ENCODE measurements around the gene TRAF4. TPM values are rescaled to one million over a fixed set of nuclear protein-coding genes. Genes with fewer than 3 reads are reported as not detected.

Gene TRAF4
- total and polyA plus RNA-seq, 3 donors from 2014 or later: 33.1 to 47.2 (median 35.3) TPM

DNA sequence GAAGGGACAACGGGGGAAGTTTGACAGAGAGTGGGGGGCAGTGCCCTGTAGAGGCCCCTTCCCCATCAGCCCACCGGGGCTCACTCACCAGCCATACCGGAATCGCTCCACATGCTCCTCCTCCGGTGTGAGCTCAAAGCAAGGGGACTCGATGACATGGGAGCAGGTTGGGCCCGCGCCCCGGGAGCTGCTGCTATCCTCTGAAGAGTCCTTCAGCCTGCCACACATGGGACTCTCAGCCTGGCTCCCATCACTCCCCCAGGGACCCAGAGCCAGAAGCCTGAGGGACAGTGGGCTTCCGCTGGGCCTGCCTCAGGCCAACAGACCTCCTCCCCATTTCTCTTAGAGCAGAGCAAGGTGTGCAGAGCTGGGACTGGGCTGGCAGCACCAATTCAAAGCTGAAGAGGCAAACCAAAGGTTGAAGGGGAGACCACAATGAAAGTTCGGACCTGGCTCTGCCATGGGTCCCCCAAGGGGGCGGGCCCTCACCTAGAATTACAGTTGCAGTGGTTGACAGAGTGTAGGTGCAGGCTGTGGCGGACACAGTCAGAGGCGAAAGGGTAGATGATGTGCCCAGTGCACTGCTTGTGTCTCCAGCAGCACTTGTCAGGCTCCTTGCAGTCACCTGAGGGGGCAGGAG lies 39.5 kb upstream of the TRAF4 start:
- Histone ChIP-seq H3K27me3 (no peaks in the 10 kb centered on the region), H3K27ac (no peak overlapping the region), H3K4me1 (no peaks in the 10 kb centered on the region), H3K4me3 (no peak overlapping the region), H3K9me3 (no peaks in the 10 kb centered on the region), H3K36me3 (ENCODE audit: low read depth, missing control alignments) (no peaks in the 10 kb centered on the region)
- intact Hi-C loops (cut with DNase I; ENCODE audit: low total_unique reads): no loop called here
- no peak for DNase-seq
- WGBS, 2 donors: 74 to 90% methylated on average over 10 to 14 of the region's 14 CpGs
- no peak for TF ChIP-seq POLR2A (IDR thresholded peaks at IDR 0.05)
- TF ChIP-seq, protein P1, sequence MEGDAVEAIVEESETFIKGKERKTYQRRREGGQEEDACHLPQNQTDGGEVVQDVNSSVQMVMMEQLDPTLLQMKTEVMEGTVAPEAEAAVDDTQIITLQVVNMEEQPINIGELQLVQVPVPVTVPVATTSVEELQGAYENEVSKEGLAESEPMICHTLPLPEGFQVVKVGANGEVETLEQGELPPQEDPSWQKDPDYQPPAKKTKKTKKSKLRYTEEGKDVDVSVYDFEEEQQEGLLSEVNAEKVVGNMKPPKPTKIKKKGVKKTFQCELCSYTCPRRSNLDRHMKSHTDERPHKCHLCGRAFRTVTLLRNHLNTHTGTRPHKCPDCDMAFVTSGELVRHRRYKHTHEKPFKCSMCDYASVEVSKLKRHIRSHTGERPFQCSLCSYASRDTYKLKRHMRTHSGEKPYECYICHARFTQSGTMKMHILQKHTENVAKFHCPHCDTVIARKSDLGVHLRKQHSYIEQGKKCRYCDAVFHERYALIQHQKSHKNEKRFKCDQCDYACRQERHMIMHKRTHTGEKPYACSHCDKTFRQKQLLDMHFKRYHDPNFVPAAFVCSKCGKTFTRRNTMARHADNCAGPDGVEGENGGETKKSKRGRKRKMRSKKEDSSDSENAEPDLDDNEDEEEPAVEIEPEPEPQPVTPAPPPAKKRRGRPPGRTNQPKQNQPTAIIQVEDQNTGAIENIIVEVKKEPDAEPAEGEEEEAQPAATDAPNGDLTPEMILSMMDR (IDR thresholded peaks at IDR 0.05): no peak

DNA sequence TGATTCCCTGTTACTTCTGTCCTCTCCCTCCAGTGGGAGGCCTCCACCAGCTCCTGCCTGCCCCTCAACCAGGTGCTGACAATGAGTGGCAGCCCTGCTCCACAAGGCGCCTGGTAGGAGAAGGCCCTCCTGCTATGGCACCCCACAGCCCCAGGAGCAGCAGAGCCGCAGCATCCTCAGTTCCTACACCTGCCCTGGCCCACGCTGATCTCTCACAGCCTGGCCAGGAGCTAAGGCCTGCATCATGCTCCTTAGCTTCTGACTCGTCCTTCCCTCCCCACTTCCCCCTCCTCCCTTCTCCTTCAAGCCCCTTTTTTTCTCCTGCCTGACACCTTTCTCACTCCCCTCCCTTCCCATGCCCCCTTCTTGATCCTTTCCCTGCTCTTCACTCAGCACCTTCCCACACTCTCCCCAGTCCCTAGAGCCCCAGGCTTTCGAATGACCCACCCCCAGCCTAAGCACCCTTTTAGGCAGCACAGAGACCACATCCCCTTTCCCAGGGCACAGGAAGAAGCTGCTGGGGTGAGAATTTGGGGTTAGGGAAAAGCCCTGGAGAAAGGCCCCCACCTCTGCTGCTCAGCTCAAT lies 38.6 kb upstream of the TRAF4 start:
- H3K27me3 ChIP-seq: no peaks in the 10 kb centered on the region
- DNase-seq: no peak
- no peaks in the 10 kb centered on the region for H3K36me3 ChIP-seq (ENCODE audit: low read depth, missing control alignments)
- WGBS, 2 donors: 82 to 89% methylated on average over 5 of the region's 5 CpGs
- no peak overlapping the region for H3K4me3 ChIP-seq
- intact Hi-C loops (cut with DNase I; ENCODE audit: low total_unique reads): no loop called here
- no peaks in the 10 kb centered on the region for H3K9me3 ChIP-seq
- TF ChIP-seq POLR2A (IDR thresholded peaks at IDR 0.05): no peak
- TF ChIP-seq, protein P1 (IDR thresholded peaks at IDR 0.05): no peak
- H3K27ac ChIP-seq: no peak overlapping the region
- H3K4me1 ChIP-seq: peaks cover 5% of the 10 kb centered on the region

DNA sequence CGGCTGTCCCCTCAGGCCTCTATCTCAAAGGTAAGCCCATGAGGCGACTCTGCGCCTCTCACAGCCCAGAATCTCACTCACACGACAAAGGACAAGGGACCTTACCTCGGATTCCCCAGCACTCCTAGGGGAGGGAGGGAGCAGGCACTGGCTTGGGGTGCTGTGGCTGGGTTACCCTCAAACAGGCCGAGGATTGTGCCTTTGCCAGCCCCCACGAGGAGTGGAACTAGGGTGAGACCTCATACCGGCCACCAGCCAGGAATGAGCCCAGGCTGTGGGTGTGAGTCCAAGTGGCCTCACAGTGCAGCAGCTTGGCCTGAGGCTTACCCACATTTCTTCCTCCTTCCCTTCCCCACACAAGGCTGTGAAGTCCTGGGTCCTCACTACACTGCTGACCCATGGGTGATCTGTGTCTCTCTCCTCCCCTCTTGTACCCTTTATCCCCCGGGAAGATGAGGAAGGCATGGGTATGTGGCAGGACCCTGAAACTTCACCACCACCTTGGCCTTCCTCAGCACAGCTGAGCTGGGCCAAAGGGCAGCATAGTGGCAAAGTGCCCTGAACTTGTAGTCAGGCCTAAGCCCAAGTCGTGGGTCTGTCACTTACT lies 38.0 kb upstream of the TRAF4 start:
- Histone ChIP-seq H3K4me1 (peaks cover 11% of the 10 kb centered on the region), H3K27me3 (no peaks in the 10 kb centered on the region), H3K9me3 (no peaks in the 10 kb centered on the region), H3K4me3 (no peak overlapping the region), H3K36me3 (ENCODE audit: low read depth, missing control alignments) (no peaks in the 10 kb centered on the region), H3K27ac (no peak overlapping the region)
- no peak for DNase-seq
- intact Hi-C loops (cut with DNase I; ENCODE audit: low total_unique reads): no loop called here
- 79 to 86% methylated on average over 7 to 10 of the region's 10 CpGs for WGBS, 2 donors
- TF ChIP-seq, protein P1 (IDR thresholded peaks at IDR 0.05): no peak
- no peak for TF ChIP-seq POLR2A (IDR thresholded peaks at IDR 0.05)

DNA sequence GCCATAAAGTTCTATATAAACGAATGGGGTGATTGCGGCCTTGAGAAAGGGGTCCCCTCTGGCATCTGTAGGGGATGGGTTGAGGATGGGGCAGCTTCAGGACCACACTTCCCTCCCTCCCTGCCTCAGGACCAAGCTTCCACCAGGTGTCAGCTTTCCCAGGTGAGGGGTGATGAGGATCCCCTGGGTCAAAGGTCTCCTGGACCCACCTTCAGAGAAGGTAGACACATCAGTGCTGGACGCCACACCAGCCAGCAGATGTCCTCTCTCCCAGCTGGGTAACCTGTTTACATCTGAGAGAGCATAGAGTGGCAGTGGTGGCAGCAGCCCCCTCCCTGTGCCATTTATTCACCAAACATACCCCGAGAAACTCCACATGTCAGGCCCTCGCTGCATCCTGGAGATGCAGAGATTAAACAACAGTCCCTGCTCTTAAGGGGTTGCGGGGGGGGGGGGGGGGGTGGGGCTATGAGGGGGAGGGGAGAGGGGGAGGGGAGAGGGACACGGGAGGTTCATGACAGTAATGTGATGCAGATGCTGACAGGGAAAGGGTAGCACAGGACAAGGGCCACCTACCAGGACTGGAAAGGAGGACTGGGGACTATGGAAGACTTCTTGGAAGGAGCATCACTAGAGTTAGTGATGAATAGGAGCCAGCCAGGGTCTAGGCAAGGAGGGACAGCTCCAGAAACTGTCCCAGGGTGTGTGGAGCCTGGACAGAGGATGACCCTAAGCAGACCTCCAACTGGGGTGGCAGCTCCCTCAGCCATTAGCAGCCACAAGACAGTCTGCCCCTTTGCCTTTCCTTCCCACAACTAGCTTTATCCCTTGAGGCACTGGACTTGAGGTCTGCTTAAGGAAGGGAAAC lies 37.1 kb upstream of the TRAF4 start:
- intact Hi-C loops (cut with DNase I; ENCODE audit: low total_unique reads): no loop called here
- H3K4me3 ChIP-seq: no peak overlapping the region
- no peak for TF ChIP-seq POLR2A (IDR thresholded peaks at IDR 0.05)
- TF ChIP-seq, protein P1 (IDR thresholded peaks at IDR 0.05): no peak
- DNase-seq: no peak
- peaks cover 11% of the 10 kb centered on the region for H3K4me1 ChIP-seq
- no peaks in the 10 kb centered on the region for H3K9me3 ChIP-seq
- H3K36me3 ChIP-seq (ENCODE audit: low read depth, missing control alignments): no peaks in the 10 kb centered on the region
- H3K27me3 ChIP-seq: no peaks in the 10 kb centered on the region
- 65 to 70% methylated on average over 6 to 7 of the region's 7 CpGs for WGBS, 2 donors
- H3K27ac ChIP-seq: no peak overlapping the region

Data from testis (tissue), 3 donors.